ENCODE measurements around the gene CHST8. TPM values are rescaled to one million over a fixed set of nuclear protein-coding genes. Genes with fewer than 3 reads are reported as not detected.
"Not testable (repeated sequence)": the region's sequence is repeated elsewhere in the genome, so short reads cannot be mapped to it uniquely, and the experiment has no call there.

CHST8 gene, protein sequence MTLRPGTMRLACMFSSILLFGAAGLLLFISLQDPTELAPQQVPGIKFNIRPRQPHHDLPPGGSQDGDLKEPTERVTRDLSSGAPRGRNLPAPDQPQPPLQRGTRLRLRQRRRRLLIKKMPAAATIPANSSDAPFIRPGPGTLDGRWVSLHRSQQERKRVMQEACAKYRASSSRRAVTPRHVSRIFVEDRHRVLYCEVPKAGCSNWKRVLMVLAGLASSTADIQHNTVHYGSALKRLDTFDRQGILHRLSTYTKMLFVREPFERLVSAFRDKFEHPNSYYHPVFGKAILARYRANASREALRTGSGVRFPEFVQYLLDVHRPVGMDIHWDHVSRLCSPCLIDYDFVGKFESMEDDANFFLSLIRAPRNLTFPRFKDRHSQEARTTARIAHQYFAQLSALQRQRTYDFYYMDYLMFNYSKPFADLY
- under 1 TPM; 0.07 to 0.20 (median 0.16) TPM for polyA plus RNA-seq (ENCODE audit: insufficient read length in 4 of 4)

DNA sequence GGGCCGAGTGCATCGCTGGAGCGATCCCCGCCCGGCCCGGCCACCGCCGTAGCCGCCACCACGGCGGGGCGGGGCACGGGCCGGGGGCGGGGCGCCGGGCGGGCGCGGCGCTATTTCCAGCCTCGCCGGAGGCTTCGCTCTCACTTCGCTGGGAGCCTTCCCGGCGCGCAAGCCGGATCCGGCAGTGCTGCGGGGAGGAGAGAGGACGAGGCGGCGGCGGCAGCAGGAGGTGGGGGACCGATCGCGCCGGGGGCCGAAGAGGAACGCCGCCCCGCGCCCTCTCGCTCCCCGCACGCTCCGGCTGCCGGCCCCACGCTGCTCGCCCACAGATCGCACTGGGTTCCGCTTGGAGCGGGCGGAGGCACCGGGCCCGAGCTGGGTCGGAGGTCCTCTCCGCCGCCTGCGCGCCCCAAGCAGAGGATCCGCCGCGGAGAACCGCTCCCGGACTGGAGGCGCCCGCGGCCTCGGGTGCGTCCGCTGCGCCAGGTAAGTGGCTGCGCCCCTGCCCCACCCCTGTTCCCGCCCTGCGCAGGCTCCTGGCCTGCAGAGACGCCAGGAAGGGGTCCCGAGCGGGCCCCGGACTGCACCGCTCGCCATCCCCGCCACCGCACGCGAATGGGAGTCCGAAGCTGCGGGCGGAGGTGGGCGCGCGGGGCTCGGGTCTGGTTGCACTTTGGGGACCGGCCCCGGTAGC lies at the start of gene CHST8:
CHST8 (plus strand) TSS at position 143 of the 694 bp plus-strand sequence. CDS start 67,309 bp downstream, outside the sequence.
- peak in 2 of 4 donors; percentile 27 to 41 for DNase-seq (ENCODE audit: low read depth in 4 of 4, low spot score in 3 of 4)

DNA sequence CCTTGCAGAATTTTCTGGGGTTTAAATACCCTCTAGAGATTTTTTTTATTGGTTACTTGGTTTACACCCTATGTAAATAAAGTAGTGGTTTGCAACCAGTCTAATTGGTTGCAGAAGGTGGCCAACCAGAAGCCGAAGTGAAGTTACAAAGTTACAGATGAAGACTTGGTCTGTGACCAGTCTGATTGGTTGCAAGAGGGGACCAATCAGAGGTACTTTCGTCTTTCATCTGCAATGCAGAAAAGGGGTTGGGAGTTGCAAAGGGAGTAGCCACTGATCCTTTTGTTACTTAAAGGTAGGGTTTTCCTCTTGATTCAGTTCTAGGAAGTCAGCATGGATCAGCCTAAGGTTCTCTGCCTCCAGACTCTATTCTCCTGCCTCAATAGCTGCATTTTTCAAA lies 48.8 kb upstream of the CHST8 start:
- no peak for DNase-seq (ENCODE audit: low read depth in 4 of 4, low spot score in 3 of 4)

DNA sequence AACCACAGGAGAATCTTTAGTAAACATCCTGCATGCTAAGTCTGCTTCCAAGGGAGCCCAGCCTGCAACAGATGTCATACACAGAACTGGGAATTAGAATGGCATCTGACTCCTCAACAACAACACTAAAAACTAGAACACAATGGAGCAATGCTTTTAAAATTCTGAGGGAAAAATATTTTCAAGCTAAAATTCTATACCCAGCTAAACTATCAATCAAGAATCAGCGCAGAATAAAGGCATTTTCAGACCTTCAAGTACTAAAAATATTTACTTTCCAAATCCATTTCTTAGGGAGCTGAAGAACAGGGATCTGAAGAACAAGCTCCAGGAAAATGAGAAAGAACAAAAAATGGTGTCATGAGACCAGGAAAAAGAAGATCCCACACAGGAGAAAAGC lies 46.9 kb upstream of the CHST8 start:
- DNase-seq (ENCODE audit: low read depth in 4 of 4, low spot score in 3 of 4), result no peak

DNA sequence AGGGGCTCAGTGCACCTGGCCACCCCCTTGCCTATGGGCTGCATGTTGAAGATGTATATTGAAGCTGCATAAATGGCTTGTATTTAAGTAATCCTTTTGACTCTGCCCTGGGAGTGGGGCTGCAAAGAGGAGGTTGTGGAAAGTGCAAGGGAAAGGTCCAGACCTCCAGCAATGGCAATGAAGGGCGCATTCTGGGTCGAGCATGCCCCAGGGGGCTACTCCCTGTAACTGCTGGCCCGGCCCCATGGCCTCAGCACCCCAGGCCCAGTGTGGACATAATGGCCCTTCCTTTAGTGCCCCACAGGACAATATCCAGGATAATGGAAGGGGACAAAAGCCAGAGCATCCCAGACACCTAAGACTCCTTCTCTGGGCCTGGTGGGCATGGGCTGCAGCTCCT lies 43.1 kb upstream of the CHST8 start:
- DNase-seq (ENCODE audit: low read depth in 4 of 4, low spot score in 3 of 4), result no peak

DNA sequence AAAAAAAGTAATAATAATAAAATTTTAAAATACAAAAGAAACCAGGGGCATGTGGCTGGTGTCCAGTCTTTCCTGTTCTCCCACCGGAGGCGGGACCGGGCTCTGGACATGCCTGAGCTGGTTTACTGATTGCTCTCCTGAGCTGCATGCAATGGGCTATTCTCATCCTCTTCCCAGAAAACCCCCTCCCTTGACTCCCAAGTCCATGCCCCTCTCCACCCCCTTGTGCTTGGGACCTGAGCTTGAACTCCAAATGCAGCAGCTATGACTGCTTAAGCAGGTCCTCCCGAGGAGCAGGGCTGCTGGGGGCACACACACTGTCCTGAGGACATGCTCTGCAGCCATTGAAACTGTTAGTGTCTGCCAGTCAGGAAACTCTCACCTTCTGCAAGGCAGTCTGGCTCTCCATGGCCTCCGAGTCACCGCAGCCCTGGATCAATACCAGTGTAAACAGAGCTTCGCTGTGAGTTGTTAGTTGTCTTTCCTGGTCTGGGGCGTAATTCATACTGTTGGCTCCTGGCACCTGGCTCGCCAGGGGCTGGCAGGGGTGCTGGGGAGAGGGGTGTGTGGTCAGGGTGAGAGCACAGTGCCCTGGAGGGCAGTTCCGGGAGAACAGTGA lies 41.6 kb upstream of the CHST8 start:
- DNase-seq (ENCODE audit: low read depth in 4 of 4, low spot score in 3 of 4), result no peak

DNA sequence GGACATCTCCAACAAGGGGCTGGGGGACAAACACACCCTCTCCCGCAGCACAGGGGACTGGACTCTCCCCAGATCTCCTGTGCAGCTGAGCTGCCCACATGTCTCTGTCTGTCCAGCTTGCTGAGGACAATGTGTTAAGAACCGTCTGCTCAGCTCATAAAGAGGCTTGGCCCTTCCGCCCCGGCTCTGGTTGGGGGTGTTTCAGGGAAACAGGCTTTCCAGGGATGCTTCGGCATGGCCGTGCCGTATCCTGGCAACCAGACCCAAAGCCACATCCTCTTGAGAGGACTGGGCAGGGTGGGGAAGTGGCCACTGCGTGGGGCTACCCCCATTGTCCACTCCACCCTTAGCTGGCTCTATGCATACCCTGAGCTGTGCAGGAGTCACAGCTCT lies 41.1 kb upstream of the CHST8 start:
- no peak for DNase-seq (ENCODE audit: low read depth in 4 of 4, low spot score in 3 of 4)

DNA sequence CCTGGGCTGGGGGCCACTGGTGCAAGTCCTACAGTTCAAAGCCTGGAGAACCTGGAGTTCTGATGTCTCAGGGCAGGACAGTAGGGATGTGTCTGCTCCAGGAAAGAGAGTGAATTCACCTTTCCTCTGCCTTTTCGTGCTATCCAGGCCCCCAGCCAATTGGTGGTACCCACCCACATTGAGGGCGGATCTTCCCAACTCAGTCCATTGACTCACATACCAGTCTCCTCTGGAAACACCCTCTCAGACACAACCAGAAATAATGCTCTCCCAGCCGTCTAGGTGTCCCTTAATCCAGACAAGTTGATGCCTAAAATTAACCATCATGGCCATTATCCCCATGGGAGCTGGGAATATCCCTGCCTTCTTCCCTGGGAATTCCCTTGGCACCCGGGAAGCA lies 38.8 kb upstream of the CHST8 start:
- no peak for DNase-seq (ENCODE audit: low read depth in 4 of 4, low spot score in 3 of 4)

DNA sequence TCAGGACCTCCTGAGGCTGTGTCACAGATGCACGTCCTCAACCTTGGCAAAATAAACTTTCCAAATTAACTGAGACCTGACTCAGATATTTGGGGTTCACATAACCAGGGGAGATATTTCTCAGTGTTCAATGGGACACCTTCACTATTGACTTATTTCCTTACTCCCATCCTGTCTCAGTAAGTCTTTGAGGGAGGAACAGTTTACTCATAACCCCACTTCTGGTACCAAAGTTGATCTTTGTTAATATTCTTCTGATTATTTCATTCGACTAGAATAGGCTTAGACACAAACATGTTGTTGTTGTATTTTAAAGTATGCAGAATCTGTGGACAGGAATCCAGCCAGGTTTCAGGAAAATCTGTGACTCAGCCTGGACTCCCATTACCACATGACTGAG lies 34.6 kb upstream of the CHST8 start:
- no peak for DNase-seq (ENCODE audit: low read depth in 4 of 4, low spot score in 3 of 4)

DNA sequence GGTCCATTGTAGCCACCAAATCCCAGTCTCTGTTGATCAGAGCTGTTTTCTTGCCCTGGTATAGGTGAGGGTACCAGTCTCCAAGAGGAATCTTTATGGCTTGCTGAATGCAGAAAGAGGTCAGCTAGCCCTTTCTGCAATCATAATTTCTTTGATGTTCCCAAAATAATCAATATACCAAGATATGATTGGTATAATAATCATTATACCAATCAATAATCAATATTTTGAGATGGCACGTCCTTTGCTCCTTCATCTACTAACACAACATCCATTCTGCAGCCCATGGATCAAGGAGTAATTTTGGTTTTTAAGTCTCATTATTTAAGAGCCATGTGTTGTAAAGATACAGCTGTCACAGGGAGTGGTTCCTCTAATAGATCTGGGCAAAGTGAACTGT lies 31.5 kb upstream of the CHST8 start:
- DNase-seq (ENCODE audit: low read depth in 4 of 4, low spot score in 3 of 4), result no peak

DNA sequence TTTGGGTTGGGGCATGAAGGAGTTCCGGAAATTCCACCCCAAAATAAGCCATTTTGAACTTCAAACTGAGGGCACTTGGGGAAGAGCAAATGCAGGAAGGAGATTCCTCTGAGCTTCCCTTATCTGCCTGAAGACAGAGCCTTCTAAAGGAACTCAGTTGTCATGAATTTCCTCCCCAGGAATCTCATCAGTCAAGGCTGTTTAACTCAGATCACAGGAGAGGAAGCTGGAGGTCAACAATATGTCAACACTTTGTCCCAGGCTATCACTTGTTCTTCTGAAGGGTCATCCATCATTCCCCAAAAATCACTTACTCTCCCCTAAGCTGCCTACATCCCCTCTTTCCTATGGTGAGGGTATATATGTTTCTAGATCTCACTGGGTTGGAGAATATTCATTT lies 26.0 kb upstream of the CHST8 start:
- DNase-seq (ENCODE audit: low read depth in 4 of 4, low spot score in 3 of 4), result no peak

DNA sequence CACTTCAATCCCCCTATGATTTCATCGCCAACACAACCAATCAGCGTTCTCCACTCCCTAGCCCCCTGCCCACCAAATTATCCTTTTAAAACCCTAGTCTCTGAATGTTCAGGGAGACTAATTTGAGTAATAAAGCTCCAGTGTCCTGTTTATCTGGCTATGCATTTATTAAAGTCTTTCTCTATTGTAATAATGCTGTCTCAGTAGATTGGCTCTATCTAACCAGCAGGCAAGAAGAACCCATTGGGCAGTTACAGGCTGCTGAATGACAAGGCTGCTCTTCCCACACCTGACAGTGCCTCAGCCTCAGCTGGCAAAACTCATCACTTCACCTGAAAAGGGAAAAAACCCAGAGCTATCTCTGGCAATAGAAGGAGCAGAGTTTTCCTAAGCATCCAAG lies 20.2 kb upstream of the CHST8 start:
- DNase-seq (ENCODE audit: low read depth in 4 of 4, low spot score in 3 of 4), result no peak

DNA sequence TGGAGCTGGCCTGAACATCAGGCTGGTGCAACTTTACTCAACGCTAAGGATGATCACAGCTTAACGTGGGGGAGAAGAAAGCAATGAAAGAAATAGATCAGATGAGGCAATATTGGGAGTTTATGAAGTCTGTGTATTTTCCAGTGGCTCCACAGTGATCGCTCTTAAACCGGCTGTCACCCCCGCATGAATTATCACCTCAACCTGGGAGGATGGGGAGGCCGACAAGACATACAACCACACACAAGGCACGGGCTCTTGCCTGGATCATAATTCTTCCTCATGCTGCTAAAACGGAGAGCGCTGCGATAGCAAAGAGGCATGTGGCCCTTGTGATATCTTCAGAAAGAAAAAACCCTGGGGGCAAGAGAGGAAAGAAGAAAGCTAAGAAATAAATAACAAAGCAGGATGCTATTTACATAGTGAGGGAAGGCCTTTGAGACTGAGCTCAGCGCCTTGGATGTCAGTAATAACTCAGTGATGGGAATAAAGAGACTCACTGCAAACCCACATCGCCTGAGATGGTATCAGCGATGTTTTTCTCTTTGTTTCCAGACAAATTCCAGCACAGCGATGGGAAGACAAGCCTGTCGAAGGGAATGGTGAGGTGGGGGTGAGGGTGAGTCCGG lies 19.1 kb upstream of the CHST8 start:
- no peak for DNase-seq (ENCODE audit: low read depth in 4 of 4, low spot score in 3 of 4)

DNA sequence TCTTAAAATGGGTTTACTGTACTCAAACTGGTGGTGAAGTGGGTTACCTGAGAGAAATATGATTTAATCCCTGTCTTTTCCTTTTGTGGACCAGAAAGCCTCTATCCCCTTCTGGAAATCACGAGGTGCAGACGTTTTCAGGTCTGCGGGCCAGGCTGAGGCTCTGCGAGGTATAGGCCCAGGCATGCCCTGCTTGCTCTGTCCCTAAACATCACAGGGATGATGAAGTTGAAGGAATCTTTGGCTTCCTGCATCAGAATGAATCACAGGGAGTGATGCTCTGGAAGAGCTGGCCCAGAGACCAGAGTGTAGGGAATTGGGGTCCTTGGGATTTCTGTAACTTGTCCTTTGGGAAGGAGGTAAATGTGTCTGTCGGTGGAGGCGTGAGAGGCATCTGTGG lies 18.4 kb upstream of the CHST8 start:
- no peak for DNase-seq (ENCODE audit: low read depth in 4 of 4, low spot score in 3 of 4)

DNA sequence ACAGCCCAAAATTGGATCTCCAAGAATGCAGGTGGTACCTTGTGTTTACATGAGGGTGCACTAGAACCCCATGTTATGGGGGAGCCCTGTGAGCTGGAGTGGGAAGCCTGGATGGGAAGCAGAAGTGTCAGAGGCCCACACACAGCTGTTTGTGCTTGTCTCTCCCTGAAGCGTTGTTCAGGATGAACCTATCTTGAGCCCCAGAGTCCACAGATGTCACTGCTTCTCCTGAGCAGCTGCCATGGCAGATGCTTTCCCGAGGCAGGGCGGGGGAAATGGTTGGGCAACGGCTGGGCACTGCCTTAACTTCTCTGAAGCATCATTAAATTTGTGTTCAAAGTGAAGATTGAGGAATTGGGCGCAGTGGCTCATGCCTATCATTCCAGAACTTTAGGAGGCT lies 17.1 kb upstream of the CHST8 start:
- no peak for DNase-seq (ENCODE audit: low read depth in 4 of 4, low spot score in 3 of 4)

DNA sequence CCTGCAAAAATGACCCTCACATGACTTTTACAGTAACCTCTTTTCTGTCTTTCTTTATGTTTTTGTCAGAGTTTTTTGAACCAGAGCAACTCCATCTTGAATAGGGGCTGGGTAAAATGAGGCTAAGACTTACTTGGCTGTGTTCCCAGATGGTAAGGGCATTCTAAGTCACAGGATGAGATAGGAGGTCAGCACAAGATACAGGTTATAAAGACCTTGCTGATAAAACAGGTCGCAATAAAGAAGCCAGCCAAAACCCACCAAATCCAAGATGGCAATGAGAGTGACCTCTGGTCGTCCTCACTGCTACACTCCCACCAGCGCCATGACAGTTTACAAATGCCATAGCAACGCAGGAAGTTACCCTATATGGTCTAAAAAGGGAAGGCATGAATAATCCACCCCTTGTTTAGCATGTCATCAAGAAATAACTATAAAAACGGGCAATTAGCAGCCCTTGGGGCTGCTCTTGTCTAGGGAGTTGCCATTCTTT lies 15.9 kb upstream of the CHST8 start:
- not testable (repeated sequence) for DNase-seq (ENCODE audit: low read depth in 4 of 4, low spot score in 3 of 4)

DNA sequence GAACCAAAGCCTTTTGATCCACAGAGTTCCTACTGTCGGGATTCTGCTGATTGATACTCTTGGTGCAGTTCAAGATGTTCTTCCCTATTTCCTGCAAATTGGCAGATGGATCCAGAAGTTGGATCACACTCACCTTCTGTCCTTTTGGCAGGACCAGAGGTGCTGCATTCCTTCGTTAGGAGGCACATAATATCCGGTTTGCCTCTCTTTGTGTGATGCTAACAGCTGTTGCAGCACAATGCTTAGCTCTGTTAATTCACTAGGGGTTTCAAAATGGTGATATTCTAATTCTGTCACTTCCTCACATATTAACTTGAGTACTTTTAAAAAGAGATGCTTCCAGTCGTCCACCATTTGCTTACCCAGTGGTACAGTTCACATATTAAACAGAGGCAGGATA lies 15.2 kb upstream of the CHST8 start:
- DNase-seq (ENCODE audit: low read depth in 4 of 4, low spot score in 3 of 4), result no peak

DNA sequence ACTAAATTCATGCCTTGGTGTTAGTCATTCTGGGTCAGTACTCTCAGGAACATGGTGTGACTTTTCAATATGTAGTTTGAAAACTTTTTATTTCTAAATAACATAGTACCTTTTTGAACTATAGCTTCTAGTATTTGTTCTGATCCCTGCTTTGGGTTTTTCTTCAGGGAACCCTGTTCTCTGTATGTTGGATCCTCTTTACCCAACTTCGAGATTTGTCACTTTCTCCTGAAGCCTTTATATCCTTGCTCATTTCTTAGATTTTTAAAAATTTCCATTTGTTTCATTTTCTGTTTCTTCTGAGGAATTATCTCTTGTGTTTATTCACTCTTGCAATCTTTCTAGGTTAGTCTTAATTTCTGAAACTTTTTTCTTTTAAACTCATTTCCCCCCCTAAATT lies 12.4 kb upstream of the CHST8 start:
- no peak for DNase-seq (ENCODE audit: low read depth in 4 of 4, low spot score in 3 of 4)

DNA sequence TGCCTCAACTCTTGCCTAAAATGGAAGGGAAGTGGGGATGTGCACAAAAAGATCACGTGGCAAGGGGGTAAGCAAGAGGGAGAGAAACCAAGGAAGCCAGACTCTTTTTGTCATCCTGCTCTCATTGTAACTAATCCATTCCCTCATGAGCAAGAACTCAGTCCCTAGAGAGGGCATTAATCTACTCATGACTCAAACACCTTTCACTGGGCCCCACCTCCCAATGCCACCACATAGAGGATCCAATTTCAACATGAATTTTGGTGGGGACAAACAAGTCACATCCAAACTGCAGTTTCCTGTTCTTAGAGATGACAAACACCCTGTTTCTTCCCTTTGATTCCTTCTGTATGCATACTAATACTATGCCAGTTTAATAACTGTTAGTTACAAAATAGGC lies 11.2 kb upstream of the CHST8 start:
- DNase-seq (ENCODE audit: low read depth in 4 of 4, low spot score in 3 of 4), result no peak

DNA sequence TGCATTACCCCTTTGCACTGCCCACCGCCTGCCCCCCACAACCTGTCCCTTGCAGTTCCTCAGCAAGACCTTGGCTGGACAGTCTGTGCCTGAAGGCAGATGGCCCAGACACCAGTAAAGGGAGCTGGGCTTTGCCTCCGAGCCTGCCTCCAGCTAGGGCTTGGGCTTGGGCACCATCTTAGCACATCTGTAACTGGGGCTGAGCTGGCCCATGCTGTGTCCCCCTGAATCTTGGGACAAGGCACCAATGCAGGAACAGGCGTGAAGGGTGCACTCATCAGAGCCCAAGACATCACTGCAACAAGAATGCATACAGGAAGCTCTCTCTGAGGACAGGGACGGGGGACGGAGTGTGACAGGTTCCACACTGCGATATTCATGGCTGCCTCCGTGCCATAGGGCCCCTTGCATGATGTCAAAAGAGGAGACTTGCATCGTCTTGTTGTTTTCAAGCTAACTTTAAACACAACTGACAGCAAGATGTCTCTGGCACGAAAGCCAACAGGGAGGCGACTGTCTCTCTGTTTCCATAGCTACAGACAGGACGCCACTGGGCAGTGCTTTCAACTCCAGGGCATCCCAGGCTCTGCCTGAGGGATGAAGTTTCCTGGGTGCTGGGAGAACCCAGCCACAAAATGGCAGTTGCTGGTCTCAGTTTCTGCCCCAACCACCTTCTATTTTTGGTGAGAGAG lies 8.7 kb upstream of the CHST8 start:
- DNase-seq (ENCODE audit: low read depth in 4 of 4, low spot score in 3 of 4), result no peak

DNA sequence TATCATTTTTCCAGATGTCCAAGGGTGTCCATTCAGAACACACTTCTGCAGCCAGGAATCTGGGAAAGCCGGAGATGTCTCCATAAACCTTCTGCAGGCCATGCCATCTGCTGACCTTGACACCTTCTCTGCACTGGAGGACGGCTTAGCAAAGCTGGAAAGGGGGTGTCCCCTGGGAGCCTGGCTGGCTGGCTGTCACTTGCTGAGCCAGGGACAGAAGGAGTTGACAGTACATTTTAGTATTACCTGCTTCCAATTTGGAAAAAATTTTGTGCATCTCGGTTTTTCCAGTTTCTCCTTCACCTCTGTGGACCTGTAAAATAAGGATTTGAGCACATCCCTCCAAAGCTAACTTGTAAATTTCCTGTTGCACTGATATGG lies 8.1 kb upstream of the CHST8 start:
- DNase-seq (ENCODE audit: low read depth in 4 of 4, low spot score in 3 of 4), result no peak

DNA sequence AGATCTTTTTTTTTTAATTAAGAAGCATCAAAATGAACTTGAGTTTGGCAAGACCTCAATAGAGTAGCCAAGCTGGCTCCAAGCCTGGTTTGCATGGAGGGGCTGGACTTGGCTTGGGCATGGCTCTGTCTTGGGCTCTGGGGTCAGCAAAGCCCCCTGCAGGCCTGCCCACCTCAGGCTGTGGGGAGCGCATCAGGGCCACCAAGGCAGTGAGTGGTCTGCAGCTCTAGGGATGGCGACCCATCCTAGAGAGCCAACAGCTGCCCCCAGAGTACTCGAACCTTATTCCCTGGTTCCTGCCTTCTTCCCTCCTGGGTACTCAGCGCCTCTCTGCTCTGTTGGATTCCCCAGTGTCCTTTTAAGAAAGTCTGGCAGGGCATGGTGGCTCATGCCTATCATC lies 5.4 kb upstream of the CHST8 start:
- no peak for DNase-seq (ENCODE audit: low read depth in 4 of 4, low spot score in 3 of 4)

Data from left renal pelvis (tissue), 4 donors.